H1 (cell line): Measurements from ENCODE around the gene DSTN. TPM values are rescaled to one million over a fixed set of nuclear protein-coding genes. Genes with fewer than 3 reads are reported as not detected.
A peak's percentile ranks its signal among the peaks of the same experiment; 100 is the strongest.

Experiments used
- CTCF ChIA-PET: fragments of 300-600 bp; sonication (Branson Sonifier 250); formaldehyde crosslinking; loops from one replicate; lab custom pipeline; 2021; ENCODE audit not compliant: partially characterized antibody; lab: Charles Lee
- POLR2A ChIA-PET: fragments of 300-600 bp; sonication (Branson Sonifier 250); formaldehyde crosslinking; loops from one replicate; lab custom pipeline; 2021; ENCODE audit warnings: inconsistent platforms; ENCODE audit not compliant: partially characterized antibody; lab: Charles Lee
- DNase-seq, 2 experiments: peaks; one replicate each; pipeline versions ENCODE4 v3.0.0 to v3.0.0-alpha.2; 2010 to 2022; ENCODE audit warnings: low spot score in 2 of 2, low read depth in 1 of 2, mixed read lengths in 1 of 2
- FAIRE-seq: peaks from 2 replicates; lab custom pipeline; 2011; peaks lifted over from hg19 to GRCh38; lab: Jason Lieb, UNC
- H2AFZ ChIP-seq: 2 replicates; pipeline ENCODE4 v1.8.1; 2012; ENCODE audit warnings: low read length, inconsistent platforms
- H2AK5ac ChIP-seq: 2 replicates; pipeline ENCODE4 v1.6.1; 2013; ENCODE audit warnings: low read depth, low read length
- H2BK120ac ChIP-seq: replicated peaks from 2 replicates; pipeline ENCODE3; 2013; ENCODE audit warnings: low read depth, low read length, inconsistent platforms
- H2BK12ac ChIP-seq: 2 replicates; pipeline ENCODE4 v1.6.1; 2013; ENCODE audit warnings: low read depth, low read length
- H2BK15ac ChIP-seq: 2 replicates; pipeline ENCODE4 v1.6.1; 2013; ENCODE audit warnings: low read length
- H2BK20ac ChIP-seq: 2 replicates; pipeline ENCODE4 v1.6.1; 2013; ENCODE audit warnings: low read length
- H2BK5ac ChIP-seq: 2 replicates; pipeline ENCODE4 v1.6.1; 2013; ENCODE audit warnings: low read depth, low read length
- H3K14ac ChIP-seq: 2 replicates; pipeline ENCODE4 v1.6.1; 2013; ENCODE audit warnings: inconsistent platforms; ENCODE audit not compliant: insufficient read length
- H3K18ac ChIP-seq: 2 replicates; pipeline ENCODE4 v1.6.1; 2013; ENCODE audit warnings: low read length; ENCODE audit errors: extremely low read depth
- H3K23ac ChIP-seq: 2 replicates; pipeline ENCODE4 v1.6.1; 2013; ENCODE audit warnings: inconsistent platforms; ENCODE audit not compliant: insufficient read length
- H3K23me2 ChIP-seq: 2 replicates; pipeline ENCODE4 v1.6.1; 2013; ENCODE audit warnings: low read depth, low read length
- H3K27ac ChIP-seq: 2 replicates; pipeline ENCODE4 v1.6.1; 2011; ENCODE audit warnings: low read depth, low read length, inconsistent platforms
- H3K27me3 ChIP-seq, 4 experiments: replicated peaks in 1 of 4; 1 replicate in 1 of 4; 2 replicates in 3 of 4; pipeline versions ENCODE4 v1.6.1 to v1.8.1; 2011 to 2013; ENCODE audit warnings: low read length in 3 of 4, mild to moderate bottlenecking in 3 of 4, inconsistent platforms in 2 of 4, mixed read lengths in 2 of 4, moderate library complexity in 1 of 4; ENCODE audit not compliant: control insufficient read depth in 3 of 4, insufficient read depth in 3 of 4; ENCODE audit errors: extremely low read depth in 1 of 4
- H3K36me3 ChIP-seq, 4 experiments: 2 replicates each; pipeline versions ENCODE4 v1.6.1 to v1.8.1; 2011 to 2013; ENCODE audit warnings: mild to moderate bottlenecking in 4 of 4, low read length in 3 of 4, moderate library complexity in 2 of 4, control low read depth in 1 of 4, inconsistent platforms in 1 of 4; ENCODE audit not compliant: insufficient read depth in 4 of 4, control insufficient read depth in 2 of 4
- H3K4ac ChIP-seq: replicated peaks from 2 replicates; pipeline ENCODE3; 2013; ENCODE audit warnings: low read length, low read depth, mixed read lengths, inconsistent platforms; ENCODE audit not compliant: insufficient read length
- H3K4me1 ChIP-seq, 4 experiments: replicated peaks in 1 of 4; 1 replicate in 1 of 4; 2 replicates in 3 of 4; pipeline versions ENCODE4 v1.6.1 to v1.8.1; 2011 to 2013; ENCODE audit warnings: low read length in 3 of 4, inconsistent platforms in 2 of 4, mixed read lengths in 1 of 4; ENCODE audit not compliant: insufficient read depth in 4 of 4, control insufficient read depth in 3 of 4
- H3K4me2 ChIP-seq, 2 experiments: 2 replicates each; pipeline versions ENCODE4 v1.6.1 to v1.8.1; 2011 to 2013; ENCODE audit warnings: low read depth in 2 of 2, low read length in 2 of 2, control low read depth in 1 of 2, inconsistent platforms in 1 of 2, mild to moderate bottlenecking in 1 of 2; ENCODE audit not compliant: insufficient read depth in 1 of 2
- H3K4me3 ChIP-seq, 4 experiments: fragments of 200-600, 300-600 bp in 1 of 4; sonication (generic), shearing (Covaris generic), sonication (Bioruptor Twin) in 1 of 4; 2 replicates each; pipeline versions ENCODE4 v1.5.1 to v1.8.1; 2011 to 2016; ENCODE audit warnings: low read length in 4 of 4, low read depth in 3 of 4, control low read depth in 2 of 4, inconsistent platforms in 2 of 4, mild to moderate bottlenecking in 2 of 4, mixed read lengths in 1 of 4, moderate library complexity in 1 of 4; ENCODE audit not compliant: insufficient read depth in 2 of 4; ENCODE audit errors: extremely low read depth in 1 of 4
- H3K56ac ChIP-seq: replicated peaks from 2 replicates; pipeline ENCODE3; 2013; ENCODE audit warnings: low read depth, mild to moderate bottlenecking, mixed read lengths, low read length, inconsistent platforms; ENCODE audit not compliant: insufficient read length
- H3K79me1 ChIP-seq: 2 replicates; pipeline ENCODE4 v1.6.1; 2013; ENCODE audit warnings: low read depth, low read length, control low read depth
- H3K79me2 ChIP-seq, 2 experiments: 2 replicates each; pipeline versions ENCODE4 v1.6.1 to v1.8.1; 2012 to 2013; ENCODE audit warnings: low read length in 2 of 2, mild to moderate bottlenecking in 2 of 2, inconsistent platforms in 1 of 2; ENCODE audit not compliant: insufficient read depth in 2 of 2, control insufficient read depth in 1 of 2
- H3K9ac ChIP-seq, 4 experiments: replicated peaks in 1 of 4; 1 replicate in 1 of 4; 2 replicates in 3 of 4; pipeline versions ENCODE4 v1.6.1 to v1.8.1; 2011 to 2013; ENCODE audit warnings: low read depth in 3 of 4, low read length in 3 of 4, control low read depth in 2 of 4, mild to moderate bottlenecking in 2 of 4, moderate library complexity in 2 of 4, inconsistent platforms in 1 of 4; ENCODE audit errors: extremely low read depth in 1 of 4
- H3K9me3 ChIP-seq, 2 experiments: 2 replicates each; pipeline versions ENCODE4 v1.6.1 to v1.8.1; 2012 to 2013; ENCODE audit warnings: mild to moderate bottlenecking in 2 of 2, moderate library complexity in 2 of 2, control low read depth in 1 of 2, inconsistent platforms in 1 of 2, low read depth in 1 of 2, low read length in 1 of 2, mixed read lengths in 1 of 2; ENCODE audit not compliant: insufficient read depth in 2 of 2
- H4K20me1 ChIP-seq, 2 experiments: replicated peaks in 1 of 2; 2 replicates each; pipeline versions ENCODE3 to v1.8.1; 2011 to 2013; ENCODE audit warnings: inconsistent platforms in 2 of 2, low read length in 2 of 2, mild to moderate bottlenecking in 1 of 2; ENCODE audit not compliant: insufficient read depth in 2 of 2, control insufficient read depth in 1 of 2
- H4K5ac ChIP-seq: 2 replicates; pipeline ENCODE4 v1.6.1; 2013; ENCODE audit warnings: low read length, low read depth, mixed read lengths, inconsistent platforms; ENCODE audit not compliant: insufficient read length
- H4K8ac ChIP-seq: 2 replicates; pipeline ENCODE4 v1.8.0; 2013; ENCODE audit warnings: mild to moderate bottlenecking, moderate library complexity, low read length, inconsistent platforms; ENCODE audit not compliant: insufficient read depth; ENCODE audit errors: extremely low read depth
- H4K91ac ChIP-seq: replicated peaks from 2 replicates; pipeline ENCODE3; 2013; ENCODE audit warnings: low read length, mixed read lengths, inconsistent platforms; ENCODE audit not compliant: insufficient read length
- CBX8 ChIP-seq: fragments of 300-800, 300-1000 bp; sonication (generic); IDR thresholded peaks from 2 replicates; pipeline ENCODE4 v1.7.1; 2016; ENCODE audit warnings: low read depth, low read length, borderline replicate concordance
- CHD1 ChIP-seq: IDR thresholded peaks from 2 replicates; pipeline ENCODE4 v1.6.1; 2012; ENCODE audit warnings: low read depth, low read length, improper control_type of control experiment
- NANOG ChIP-seq: IDR thresholded peaks from 2 replicates; pipeline ENCODE4 v1.6.1; 2011; ENCODE audit warnings: low read length, low read depth, mild to moderate bottlenecking, inconsistent platforms; ENCODE audit not compliant: insufficient read depth, poor library complexity, severe bottlenecking
- PHF8 ChIP-seq: fragments of 200-600 bp; sonication (generic); conservative IDR thresholded peaks from 2 replicates; pipeline ENCODE4 v1.7.1; 2012; ENCODE audit warnings: low read depth, mild to moderate bottlenecking, inconsistent platforms, low read length, moderate library complexity
- POLR2A ChIP-seq, 2 experiments: IDR thresholded peaks; 1 replicate in 1 of 2; 2 replicates in 1 of 2; pipeline ENCODE4 v1.6.1; 2011; ENCODE audit warnings: low read depth in 2 of 2, low read length in 2 of 2, mild to moderate bottlenecking in 2 of 2; ENCODE audit errors: control extremely low read depth in 1 of 2
- POLR2AphosphoS5 ChIP-seq: IDR thresholded peaks from 2 replicates; pipeline ENCODE4 v1.6.1; 2011; ENCODE audit warnings: low read depth, low read length
- RBBP5 ChIP-seq: IDR thresholded peaks from 2 replicates; pipeline ENCODE4 v1.7.1; 2012; ENCODE audit warnings: low read depth, mild to moderate bottlenecking, inconsistent platforms, low read length, moderate library complexity, borderline replicate concordance
- RNF2 ChIP-seq: fragments of 200-900, 300-1000 bp; sonication (generic); IDR thresholded peaks from 2 replicates; pipeline ENCODE4 v1.7.1; 2016; ENCODE audit warnings: borderline replicate concordance, low read depth, mild to moderate bottlenecking, antibody characterized with exemption, low read length; ENCODE audit not compliant: poor library complexity, severe bottlenecking; ENCODE audit errors: missing control alignments
- RXRA ChIP-seq: IDR thresholded peaks from 2 replicates; pipeline ENCODE4 v1.6.1; 2011; ENCODE audit warnings: low read depth, mild to moderate bottlenecking, low read length, moderate library complexity; ENCODE audit not compliant: insufficient read depth
- SIRT6 ChIP-seq: IDR thresholded peaks from one replicate; pipeline ENCODE4 v1.7.1; 2012; ENCODE audit warnings: low read length, inconsistent platforms
- SIX5 ChIP-seq: IDR thresholded peaks from 2 replicates; pipeline ENCODE4 v1.6.1; 2011; ENCODE audit warnings: mild to moderate bottlenecking, low read depth, low read length
- SP4 ChIP-seq: IDR thresholded peaks from 2 replicates; pipeline ENCODE4 v1.6.1; 2012; ENCODE audit warnings: low read length, inconsistent platforms
- TAF1 ChIP-seq: IDR thresholded peaks from 2 replicates; pipeline ENCODE4 v1.6.1; 2011; ENCODE audit warnings: mild to moderate bottlenecking, low read depth, low read length
- TAF7 ChIP-seq: optimal IDR thresholded peaks from 2 replicates; pipeline ENCODE3; 2011; ENCODE audit warnings: low read depth, mild to moderate bottlenecking, inconsistent platforms, low read length, moderate library complexity, borderline replicate concordance
- ZNF274 ChIP-seq: IDR thresholded peaks from 2 replicates; pipeline ENCODE4 v1.7.0; 2012; ENCODE audit warnings: low read length, borderline replicate concordance; ENCODE audit errors: extremely low read depth
- polyA plus RNA-seq, 7 experiments: library from polyadenylated mRNA; depleted of rRNA in 3 of 7; stranded (reverse) in 5 of 7; unstranded in 2 of 7; fragments of >200 nt in 5 of 7; fragments of 200-250 nt in 2 of 7; gene quantifications; 1 replicate in 5 of 7; 2 replicates in 1 of 7; 4 replicates in 1 of 7; pipeline versions ENCODE4 v1.2.1 to v1.2.3, GENCODE V29; 2011 to 2013; ENCODE audit warnings: missing spikeins in 2 of 7, mixed read lengths in 2 of 7
- total RNA-seq: library from RNA; stranded (reverse); fragmentation: NEBNext Ultra II Directional; extraction: Animal tissue kit (Norgen Biotek cat#: 25700); gene quantifications from 2 replicates; pipeline ENCODE4 v1.2.1, GENCODE V29; 2021

Gene DSTN
- total and polyA plus RNA-seq, 2 of the 8 experiments (the other 6 are each of a cell fraction or from before 2014, with no cell fraction given), result 43.3 to 208 TPM

- no peaks in the 10 kb centered on the region for H3K36me3 ChIP-seq
- POLR2A ChIA-PET, result interaction anchor here (1.0 to 1.3 kb wide), 2 partner anchors 11 to 45 kb away, joined by 3 read pairs; partner anchors contain the start of gene DSTN
- H3K18ac ChIP-seq, result no peak overlapping the region; the same call in 1 of the 2 replicates
- H2BK12ac ChIP-seq, result no peak overlapping the region
- H2BK20ac ChIP-seq, result no peak overlapping the region
- H3K4ac ChIP-seq, result no peak overlapping the region
- peak overlapping the region; percentile 40 to 43; a peak in 3 of 4 replicates for H3K4me2 ChIP-seq
- H2BK120ac ChIP-seq, result no peak overlapping the region
- CTCF ChIA-PET, result interaction anchor here (1.2 to 2.0 kb wide), 4 partner anchors 12 to 329 kb away, joined by 4 to 10 read pairs (median 6); no protein-coding TSS in a partner anchor
- no peak overlapping the region for H3K27ac ChIP-seq
- no peak overlapping the region for H2BK5ac ChIP-seq
- peaks cover 0 to 1% (median under 1%) of the 10 kb centered on the region in 4 experiments; a peak in 3 of 7 replicates for H3K4me1 ChIP-seq
- H4K91ac ChIP-seq, result no peak overlapping the region
- no peak for DNase-seq
- no peak overlapping the region for H4K8ac ChIP-seq
- H3K9me3 ChIP-seq, result no peaks in the 10 kb centered on the region
- no peaks in the 10 kb centered on the region for H4K20me1 ChIP-seq
- no peak overlapping the region for H3K23ac ChIP-seq
- no peak overlapping the region for H4K5ac ChIP-seq
- peak overlapping the region; percentile 100 for H2AFZ ChIP-seq
- H3K23me2 ChIP-seq, result peaks cover 1% of the 10 kb centered on the region; the same call in 1 of the 2 replicates
- peaks cover under 1 to 11% (median 8%) of the 10 kb centered on the region in 4 experiments for H3K27me3 ChIP-seq
- peak overlapping the region in 1 of 4 experiments; percentile 35; a peak in 1 of 7 replicates for H3K9ac ChIP-seq
- no peak overlapping the region for H2AK5ac ChIP-seq
- H3K14ac ChIP-seq, result no peak overlapping the region
- no peaks in the 10 kb centered on the region for H3K79me1 ChIP-seq
- no peaks in the 10 kb centered on the region for H3K79me2 ChIP-seq
- H3K56ac ChIP-seq, result no peak overlapping the region
- H2BK15ac ChIP-seq, result no peak overlapping the region
- 0 out of 8 replicates have a peak overlapping the region, but pooled peaks of 1 of the 4 experiments have one; percentile 24 for H3K4me3 ChIP-seq
- peak; percentile 96 for FAIRE-seq
- TF ChIP-seq TAF1 (no peak), RNF2 (no peak), POLR2AphosphoS5 (no peak), CBX8 (no peak), RXRA (no peak), PHF8 (no peak), RBBP5 (no peak), SIRT6 (no peak), SIX5 (peak; percentile 81), TAF7 (no peak), CHD1 (no peak), ZNF274 (no peak), SP4 (no peak), POLR2A (IDR thresholded peaks at IDR 0.05; ENCODE audit: control extremely low read depth in 1 of 2, low read depth in 2 of 2, low read length in 2 of 2) (no peak), NANOG (no peak)
Observed at GRCh38 chr20:17525650-17526049, 44.2 kb upstream of the DSTN start.
